ENCODE data around the gene PDE4D.

Gene PDE4D

DNA sequence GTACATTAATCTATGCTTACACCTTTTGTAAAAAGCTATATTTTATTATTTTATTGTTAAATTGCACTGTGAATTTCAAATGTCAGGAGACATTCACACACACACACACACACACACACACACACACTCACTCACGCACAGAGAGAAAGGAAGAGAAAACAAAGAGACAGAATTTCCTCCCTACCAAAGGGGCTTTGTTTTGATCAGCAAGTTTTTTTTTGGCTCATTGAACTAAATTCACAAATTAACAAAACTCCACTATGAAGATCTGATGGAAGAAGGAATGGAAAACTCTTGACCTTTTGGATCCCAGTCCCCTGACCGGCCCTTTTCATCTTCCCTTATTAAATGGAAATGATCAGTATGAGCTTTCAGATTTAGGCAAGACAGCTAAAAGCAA is 161.2 kb downstream of the PDE4D start:
- DNase-seq = no peak

DNA sequence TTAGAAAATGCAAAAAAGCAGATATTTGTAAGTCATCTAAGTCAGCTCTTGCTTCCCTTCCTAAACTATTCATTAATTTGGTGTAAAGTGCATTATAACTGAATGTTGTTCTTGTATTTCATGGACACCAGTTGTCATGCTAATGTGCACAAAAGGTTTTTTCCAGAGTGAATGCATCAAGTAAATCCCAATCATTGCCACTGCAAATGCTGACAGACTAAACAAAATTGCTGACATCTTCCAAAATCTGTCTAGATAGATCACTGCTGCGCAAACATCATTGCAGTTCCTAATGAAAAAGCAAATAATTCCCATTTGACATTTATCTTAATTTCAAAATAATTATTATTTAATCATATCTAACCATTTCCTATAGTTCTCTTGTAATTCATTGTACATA is 161.7 kb downstream of the PDE4D start:
- DNase-seq = no peak

DNA sequence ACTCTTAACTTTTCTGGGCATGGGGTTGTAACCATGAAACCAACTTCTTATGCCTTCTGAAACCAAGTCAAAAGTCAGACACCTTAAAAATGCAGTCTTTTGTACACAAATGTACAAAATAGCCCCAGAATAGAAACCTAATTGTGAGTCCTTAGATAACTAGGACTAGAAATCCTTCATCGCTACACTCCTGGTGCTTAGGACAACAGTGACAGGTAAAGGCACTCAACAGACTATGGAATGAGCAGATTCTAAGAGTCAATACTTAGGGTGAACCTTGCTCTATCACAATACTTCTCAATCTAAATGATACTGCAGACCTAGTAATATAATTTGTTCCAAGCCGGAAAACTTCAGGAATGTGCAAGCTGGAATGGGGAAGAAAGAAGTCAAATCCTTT is 163.7 kb downstream of the PDE4D start:
- DNase-seq = no peak

DNA sequence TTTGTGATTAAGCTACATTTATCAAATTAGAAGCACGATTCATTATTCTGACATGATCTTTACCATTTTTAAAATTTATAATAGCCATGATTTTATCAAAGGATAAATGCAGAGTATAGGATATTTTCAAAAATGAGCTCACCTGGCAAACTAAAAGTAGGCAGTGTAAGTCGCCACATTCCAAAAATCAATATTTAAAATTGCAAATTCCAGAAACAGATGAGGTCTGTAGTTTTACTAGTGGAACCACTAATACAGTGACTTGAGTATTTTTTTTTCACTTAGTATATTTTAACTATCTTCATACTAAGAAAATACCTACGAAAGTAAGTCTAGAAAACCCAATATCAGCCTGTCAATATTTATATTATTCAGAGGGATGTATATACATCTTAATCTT is 164.2 kb downstream of the PDE4D start:
- DNase-seq = no peak

DNA sequence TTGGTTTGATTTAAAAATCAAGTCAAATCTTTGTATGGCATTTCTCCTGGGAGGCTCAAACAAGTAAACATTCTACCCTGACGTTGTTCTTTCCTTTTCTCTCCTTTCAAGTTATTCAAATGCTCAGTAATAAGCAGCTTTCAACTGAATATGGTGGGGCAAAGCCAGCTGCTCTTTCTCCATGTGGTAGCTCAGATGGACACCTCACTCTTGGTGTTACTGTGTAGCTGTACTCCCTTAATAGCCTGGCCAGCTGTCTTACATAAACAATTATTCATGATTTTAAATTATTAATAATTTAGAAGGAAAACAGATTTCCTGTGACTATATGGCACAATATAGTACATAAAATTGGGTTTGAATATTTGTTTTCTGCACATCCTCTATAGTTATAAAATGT is 165.2 kb downstream of the PDE4D start:
- DNase-seq = no peak

DNA sequence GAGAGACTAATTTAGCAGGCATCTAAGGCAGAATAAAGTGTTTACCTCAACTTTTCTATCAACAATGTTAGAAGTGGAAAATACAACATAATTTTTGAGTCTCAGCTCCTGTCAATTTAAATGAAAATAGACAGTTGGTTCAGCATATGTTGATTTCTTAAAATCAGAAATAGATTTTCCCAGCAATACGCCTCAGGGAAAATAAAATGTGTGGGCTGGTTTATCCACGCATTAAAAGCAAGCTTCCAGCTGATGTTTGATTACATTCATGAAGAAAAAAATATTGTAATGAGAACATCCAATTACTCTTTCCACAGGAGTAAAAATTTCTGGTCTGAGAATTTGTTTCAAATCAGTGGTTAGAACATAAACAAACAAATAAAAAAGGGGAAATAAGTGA is 166.3 kb downstream of the PDE4D start:
- no peak for DNase-seq

DNA sequence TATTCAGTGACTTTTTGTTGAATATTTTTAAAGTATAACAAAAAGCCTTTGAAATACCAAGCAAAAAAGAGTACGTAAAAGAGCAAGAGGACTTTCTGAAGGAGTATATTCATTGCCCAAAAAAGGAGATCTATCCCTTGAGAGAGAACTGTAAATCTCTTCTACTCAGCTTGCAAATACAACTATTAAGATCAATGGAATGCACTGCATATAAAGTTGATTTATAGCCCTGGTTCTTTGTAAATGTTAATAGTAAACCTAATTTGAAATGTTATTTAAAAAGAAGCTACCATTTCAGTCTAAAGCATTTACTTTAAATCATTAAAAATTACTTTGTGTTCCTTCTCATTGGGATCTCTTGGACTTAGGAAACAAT is 168.1 kb downstream of the PDE4D start:
- no peak for DNase-seq

DNA sequence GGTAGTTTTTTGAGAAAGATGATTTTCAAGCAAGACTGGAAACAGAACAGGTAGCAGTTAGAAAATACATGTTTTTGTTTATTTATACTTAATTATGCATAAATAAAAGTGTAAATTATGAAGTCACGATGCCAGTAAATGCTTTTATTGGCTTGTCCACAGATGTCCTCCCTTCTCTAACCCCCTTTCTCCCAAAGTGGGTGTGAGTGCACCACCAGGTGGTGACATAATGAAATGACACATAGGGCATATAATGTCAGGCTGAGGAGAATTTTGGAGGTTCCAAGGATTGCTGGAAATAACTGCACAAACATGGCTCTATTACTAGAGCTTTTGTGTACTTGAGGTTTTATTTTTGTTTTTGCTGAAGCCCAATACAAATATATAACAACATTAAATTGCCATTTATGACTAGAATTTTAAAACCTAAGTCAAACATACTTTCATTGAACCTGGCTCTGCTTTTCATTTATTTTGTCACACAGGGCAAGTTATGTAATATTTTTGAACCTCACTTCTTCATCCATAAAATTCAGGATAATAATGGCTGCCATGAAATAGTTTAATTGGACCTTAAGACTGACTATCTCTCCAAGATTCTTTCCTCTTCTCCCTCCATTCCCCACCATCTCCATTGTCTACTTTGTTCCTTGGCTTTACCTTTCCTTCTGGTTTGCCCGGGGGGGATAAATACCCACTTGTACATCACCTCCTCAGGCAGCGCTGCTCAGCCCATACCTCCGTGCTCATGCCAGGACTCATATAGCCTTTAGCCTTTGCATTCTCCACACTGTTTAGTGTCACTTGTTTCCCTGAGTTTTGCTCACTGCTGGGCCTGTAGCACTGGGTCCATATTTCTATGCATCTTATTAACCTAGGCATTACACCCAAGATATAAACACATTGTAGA is 168.8 kb downstream of the PDE4D start:
- DNase-seq = no peak

DNA sequence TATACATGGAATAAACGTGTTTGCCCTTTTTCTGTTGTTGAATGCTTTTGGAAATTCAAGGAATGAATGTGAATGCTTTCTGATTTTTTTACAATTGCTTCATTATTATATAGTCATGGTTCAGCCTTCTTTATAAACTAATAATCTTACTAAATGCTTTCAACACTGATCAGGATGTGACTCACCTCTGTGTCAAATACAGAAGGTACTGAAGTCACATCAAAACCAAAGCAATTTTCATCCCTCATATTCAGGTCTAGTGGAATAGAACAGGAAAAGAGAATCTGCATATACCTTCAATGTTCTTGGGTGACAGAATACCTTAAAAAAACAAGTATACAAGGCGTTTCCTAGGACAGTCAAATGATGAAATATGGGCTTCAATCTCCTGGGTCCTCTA is 170.7 kb downstream of the PDE4D start:
- DNase-seq = no peak

DNA sequence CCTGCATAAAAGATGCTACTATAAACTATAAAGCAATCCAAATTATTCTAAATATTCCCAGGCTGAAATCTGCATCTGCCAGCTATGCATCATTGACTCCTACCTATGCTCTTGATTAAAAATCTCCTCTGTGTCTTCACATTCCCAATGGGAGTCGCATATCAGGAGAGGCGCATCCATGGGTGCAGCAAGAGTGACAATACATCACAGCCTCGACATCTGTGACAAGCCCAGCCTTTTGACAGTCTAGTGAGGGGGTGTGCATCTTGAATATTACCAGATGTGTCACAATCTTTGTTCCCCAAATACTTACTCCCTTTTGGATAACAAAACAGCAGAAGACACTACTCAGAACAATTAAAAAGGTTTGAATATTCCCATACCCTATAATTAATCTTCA is 171.8 kb downstream of the PDE4D start:
- no peak for DNase-seq

DNA sequence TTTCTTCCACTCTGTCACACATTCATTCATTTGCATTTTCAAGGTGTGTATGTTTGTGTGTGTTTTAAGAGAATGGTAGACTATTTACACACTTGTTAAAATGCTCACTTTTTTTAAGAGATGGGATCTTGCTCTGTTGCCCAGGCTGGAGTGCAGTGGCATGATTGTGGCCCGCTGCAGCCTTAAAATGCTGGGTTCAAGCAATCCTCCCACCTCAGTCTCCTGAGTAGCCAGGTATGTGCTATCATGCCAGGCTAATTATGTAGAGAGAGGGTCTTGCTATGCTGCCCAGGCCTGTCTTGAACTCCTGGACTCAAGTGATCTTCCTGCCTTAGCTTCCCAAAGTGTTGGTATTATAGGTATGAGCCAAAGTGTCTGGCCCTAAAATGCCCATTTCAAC is 173.5 kb downstream of the PDE4D start:
- DNase-seq = no peak

DNA sequence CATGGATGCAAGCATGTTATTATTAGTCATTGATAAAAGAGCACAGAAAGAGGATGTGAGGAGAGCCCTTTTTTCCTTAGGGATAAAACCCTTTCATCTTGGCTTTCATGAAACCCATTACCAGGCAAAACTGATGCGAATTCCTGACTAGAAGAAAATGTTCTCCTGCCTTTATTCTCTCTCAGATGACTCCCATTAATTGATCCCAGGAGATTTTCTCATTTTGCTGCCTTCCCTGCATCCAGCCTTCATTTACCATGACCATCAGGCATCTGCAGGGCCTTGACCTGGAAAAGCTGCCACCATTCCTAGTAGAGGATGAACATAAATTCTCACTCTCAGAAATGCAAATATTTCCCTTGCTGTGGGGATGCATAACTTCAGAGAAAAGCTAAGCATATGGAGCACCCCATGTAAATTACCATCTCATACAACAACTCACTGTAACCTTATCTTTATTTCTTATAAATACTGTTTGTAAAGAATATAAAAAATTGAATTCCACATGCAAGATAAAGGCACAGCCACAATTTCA is 176.5 kb downstream of the PDE4D start:
- no peak for DNase-seq

DNA sequence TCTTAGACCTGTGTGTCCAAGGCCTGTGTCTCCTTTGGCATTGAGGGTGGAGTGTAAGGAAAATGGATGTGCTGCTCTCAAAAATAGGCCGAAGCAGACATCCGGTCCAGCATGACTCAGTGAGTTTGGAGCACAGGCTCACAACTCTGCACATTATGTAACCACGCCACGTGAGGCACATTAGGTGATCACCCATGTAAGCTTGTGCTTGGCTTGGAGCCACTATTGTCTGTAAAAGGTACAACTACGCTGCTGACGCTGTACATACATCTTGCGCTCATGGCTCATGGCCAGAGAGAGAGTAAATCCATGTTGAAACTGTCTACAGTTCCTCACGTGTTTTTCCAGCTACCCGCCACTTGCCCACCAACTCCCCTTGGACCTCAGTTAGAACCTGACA is 177.5 kb downstream of the PDE4D start:
- no peak for DNase-seq

DNA sequence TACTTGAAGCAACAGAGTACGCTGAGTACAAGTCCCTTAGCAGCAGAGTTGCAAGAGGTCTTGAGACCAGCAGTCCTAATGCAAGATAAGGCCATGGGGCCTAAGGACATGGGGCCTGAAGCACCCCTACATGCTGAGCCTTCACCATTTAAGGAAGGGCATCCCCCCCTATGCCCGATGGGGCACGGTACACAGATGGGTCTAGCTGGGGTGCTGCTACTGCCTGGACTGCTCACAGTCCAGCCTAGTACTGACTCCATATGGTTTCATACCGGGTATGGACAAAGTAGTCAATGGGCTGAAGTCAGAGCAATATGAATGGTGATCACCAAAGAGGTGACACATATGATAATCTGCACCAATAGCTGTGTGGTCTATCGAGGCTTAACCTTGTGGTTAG is 178.3 kb downstream of the PDE4D start:
- no peak for DNase-seq

DNA sequence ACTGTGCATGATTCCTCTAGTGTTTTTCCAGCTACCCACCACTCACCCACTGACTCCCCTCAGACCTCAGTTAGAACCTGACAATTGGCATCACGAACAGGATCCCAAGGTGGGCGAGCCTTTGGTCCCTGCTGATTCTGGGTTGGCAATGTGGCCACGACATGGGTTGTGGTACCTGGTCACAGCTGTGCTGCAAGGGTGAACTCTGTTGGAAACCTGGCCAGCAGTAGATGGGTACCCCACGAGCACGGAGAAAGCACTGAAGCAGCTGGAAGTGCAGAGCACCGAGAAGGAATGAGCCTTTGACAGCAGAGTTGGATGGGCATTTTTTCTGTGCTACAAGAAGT is 180.1 kb downstream of the PDE4D start:
- no peak for DNase-seq

DNA sequence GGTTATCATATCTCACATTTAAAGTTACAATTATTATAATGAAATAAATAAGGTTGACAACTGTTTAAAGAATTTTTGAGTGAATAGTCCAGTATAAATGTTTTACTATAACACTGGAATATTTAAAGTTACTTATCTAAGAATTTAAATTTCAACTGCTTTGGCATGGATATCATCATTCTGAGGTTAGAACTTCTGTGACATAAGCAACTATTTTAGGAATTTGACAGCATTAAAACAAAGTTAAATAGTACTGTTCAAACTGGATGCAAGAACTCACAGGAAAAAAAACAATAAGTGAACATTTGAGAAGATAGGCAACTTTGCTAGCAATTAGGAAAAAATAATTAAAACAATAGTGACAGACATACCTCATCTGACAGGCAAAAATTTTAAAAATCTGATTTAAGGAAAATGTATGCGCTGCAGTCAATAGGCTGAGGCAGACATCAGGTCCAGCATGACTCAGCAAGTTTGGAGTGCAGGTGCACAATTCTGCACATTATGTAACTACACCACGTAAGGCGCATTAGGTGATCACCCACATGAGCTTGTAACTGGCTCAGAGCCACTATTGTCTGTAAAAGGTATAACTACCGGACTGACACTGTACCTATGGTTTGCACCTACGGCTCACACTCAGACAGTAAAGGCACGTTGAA is 180.6 kb downstream of the PDE4D start:
- no peak for DNase-seq

DNA sequence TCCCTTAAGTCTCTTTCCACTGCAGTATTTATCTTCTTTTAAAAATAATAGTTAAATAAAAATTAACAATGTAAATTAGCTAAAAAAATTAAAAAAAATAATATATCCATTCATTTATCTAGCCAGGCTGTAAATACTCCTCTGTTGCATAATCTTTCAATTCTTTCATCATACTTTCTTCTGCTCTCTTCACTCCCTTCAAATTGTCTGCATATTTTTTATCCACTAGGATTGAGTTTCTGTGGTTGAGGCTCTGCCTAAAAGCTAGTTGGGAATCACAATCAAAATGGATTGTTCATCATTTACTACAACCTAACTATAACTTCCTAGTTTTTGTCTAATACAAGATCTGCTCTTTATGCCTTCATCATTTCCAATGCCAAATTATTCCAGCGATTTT is 182.2 kb downstream of the PDE4D start:
- no peak for DNase-seq

DNA sequence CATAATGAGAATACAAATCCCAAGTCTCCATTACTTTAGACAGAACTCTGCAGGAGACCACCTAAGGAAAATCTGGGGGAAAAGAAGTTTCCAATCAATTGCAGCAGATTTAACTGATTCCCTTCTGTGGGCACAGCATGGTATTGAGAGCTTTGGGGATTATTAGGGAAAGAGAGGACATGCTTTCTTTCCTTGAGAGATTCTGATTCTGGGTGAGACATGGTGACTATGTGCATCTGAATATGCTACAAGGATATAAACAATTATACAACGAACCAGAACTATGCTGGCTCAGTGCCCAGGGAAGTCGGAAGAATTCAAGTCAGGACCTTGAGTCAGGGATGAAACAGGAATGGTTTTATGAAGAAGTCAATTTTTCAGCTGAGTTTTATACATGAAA is 183.7 kb downstream of the PDE4D start:
- no peak for DNase-seq

DNA sequence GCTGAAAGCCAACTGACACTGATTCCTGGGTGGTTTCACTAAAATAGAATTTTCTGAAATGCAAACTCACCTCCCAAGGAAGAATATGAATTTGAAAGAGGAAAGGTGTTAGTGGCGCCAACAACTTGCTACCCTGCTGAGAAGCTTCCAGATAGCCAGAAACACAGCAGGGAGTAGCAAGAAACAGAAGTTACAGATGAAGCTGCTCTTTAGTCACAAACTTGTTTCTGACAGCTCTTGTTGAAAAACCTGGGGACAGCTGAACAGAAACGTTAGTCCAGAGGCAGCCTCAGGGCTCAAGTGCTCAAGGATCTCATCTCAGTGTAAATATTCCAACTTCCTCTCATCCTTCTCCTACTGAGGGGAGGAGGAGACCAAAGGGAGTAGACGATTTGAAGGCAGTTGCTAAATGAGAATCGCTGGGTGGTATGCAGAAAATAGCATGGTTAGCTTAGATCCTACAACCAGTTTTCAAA is 184.1 kb downstream of the PDE4D start:
- DNase-seq = no peak

DNA sequence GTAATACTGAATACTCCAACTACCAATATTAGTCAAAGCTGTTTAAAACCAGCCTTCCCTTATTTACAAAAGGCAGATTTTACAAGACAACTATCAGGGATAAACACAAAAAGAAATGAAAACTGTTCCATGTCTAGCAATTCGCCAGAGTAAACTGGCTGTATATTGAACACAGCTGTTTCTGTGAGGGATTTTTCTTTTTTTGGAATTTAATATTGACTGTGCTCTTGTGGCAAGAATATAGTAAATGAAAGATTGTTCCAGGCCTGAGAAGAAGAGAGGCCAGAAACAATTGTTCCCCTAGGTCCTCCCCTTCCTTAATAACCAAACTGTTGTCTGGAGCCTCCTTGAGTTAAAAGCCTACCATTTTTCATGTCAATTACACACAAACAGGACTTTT is 188.6 kb downstream of the PDE4D start:
- no peak for DNase-seq

DNA sequence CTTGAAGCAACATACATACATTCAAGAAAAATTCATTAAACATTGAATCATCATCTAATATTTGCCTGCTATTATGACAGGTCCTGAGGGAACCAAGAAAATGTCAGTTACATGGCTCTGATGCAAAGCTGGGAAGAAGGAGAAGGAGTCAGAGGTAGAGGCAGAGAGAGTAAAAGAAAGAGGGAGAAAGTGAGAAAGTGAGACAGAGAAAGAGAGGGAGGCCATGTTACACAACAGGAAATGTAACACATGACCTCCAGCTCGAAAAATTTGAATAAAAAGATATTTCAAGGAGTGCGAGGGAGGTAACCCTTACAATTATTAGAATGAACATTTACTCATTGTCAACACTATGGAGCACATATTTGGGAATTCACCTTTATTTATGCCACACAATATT is 189.7 kb downstream of the PDE4D start:
- DNase-seq = no peak

DNA sequence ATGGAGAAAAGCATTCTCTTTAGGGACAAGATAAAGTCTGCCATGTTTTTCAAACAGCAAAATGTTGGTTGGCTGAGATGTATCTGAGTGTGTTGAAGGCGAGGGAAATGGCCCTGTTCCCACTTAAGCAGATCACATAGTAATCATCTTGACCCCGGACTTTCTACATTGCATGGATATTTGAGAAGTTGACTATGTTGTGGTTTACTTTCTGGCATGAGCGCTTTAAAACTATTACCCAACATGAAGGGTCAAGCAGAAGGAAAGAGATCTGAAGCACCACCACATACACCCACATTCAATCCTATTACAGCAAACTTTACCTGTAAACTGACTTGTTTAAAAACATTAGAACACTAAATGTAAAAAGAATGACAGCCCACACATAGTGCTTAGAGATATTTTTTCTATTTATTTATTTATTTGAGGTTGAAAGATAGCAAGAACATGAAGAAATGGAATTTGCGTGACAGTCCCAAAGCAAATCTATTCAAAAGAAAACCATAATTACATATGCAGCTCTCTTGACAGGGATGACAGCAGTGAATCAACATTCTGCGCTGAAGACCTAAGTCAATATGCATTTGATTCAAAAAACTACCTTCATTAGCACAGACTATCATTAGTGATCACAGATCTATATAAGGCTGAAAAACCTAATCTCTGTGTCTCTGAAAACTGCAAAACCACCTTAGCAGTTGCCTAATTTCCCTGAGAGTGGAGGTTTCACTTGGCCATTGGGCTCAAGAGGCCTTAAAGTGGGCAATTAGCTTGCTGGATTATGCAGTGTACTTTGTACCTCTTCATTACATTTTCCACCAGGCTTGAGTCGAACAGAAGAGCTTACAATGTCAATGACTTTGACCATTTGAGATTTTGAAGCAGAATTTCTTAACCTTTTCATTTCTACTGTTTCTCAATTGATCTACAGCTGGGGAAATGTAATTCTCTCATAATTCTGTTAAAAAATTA is 195.0 kb downstream of the PDE4D start:
- DNase-seq = no peak

DNA sequence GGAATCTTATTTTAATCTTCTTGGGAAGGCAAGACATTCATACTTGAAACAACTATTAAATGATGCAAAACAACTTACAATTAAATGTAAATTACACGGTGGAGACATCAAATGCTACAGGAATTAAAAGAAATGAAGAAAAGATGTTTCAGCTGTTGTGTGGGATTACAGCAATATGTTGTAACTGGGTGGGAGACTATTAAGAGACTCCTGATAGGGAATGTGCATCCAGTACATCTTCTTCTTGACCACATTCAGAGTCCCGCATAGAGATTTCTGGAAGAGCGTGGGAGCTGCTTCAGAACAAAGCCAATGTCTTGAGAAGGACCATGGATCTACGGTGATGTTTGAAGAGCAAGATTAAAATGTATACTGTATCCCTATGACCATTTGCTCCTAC is 199.1 kb downstream of the PDE4D start:
- DNase-seq = no peak

Data from activated CD4-positive, alpha-beta T cell treated with anti-CD3 and anti-CD28 coated beads, Interleukin-2, amount 50 U/mL, for 1 hour (primary cell).